Astrocyte (in vitro differentiated cells and primary cell): Measurements from ENCODE around the gene PCDHGB6. TPM values are rescaled to one million over a fixed set of nuclear protein-coding genes. Genes with fewer than 3 reads are reported as not detected.
"Not testable (repeated sequence)": the region's sequence is repeated elsewhere in the genome, so short reads cannot be mapped to it uniquely, and the experiment has no call there.

Experiments
- DNase-seq: peaks from one replicate; pipeline ENCODE4 v3.0.0-alpha.2; 2010; ENCODE audit warnings: low read depth
- FAIRE-seq: peaks from 2 replicates; lab custom pipeline; 2011; peaks lifted over from hg19 to GRCh38; lab: Jason Lieb, UNC
- H2AFZ ChIP-seq: 2 replicates; pipeline ENCODE4 v1.6.0; 2012; ENCODE audit warnings: low read depth, low read length, inconsistent platforms
- H3K27ac ChIP-seq: 2 replicates; pipeline ENCODE4 v1.5.1; 2011; ENCODE audit warnings: low read depth, low read length, inconsistent platforms
- H3K27me3 ChIP-seq: 2 replicates; pipeline ENCODE4 v1.6.0; 2011; ENCODE audit warnings: low read length, inconsistent platforms; ENCODE audit not compliant: insufficient read depth
- H3K36me3 ChIP-seq: 2 replicates; pipeline ENCODE4 v1.5.1; 2011; ENCODE audit warnings: low read length, inconsistent platforms; ENCODE audit not compliant: insufficient read depth
- H3K4me1 ChIP-seq: 2 replicates; pipeline ENCODE4 v1.5.1; 2011; ENCODE audit warnings: low read length, inconsistent platforms; ENCODE audit not compliant: insufficient read depth
- H3K4me2 ChIP-seq: 2 replicates; pipeline ENCODE4 v1.6.0; 2012; ENCODE audit warnings: low read length, inconsistent platforms
- H3K4me3 ChIP-seq: 2 replicates; pipeline ENCODE4 v1.5.1; 2011; ENCODE audit warnings: low read depth, mild to moderate bottlenecking, low read length, inconsistent platforms; ENCODE audit not compliant: insufficient read depth
- H3K79me2 ChIP-seq: 2 replicates; pipeline ENCODE4 v1.6.0; 2012; ENCODE audit warnings: mild to moderate bottlenecking, low read length, inconsistent platforms; ENCODE audit not compliant: insufficient read depth
- H3K9ac ChIP-seq: 2 replicates; pipeline ENCODE4 v1.6.0; 2012; ENCODE audit warnings: mild to moderate bottlenecking, low read length, inconsistent platforms
- H3K9me3 ChIP-seq: 2 replicates; pipeline ENCODE4 v1.5.1; 2012; ENCODE audit warnings: low read depth, mild to moderate bottlenecking, low read length, inconsistent platforms; ENCODE audit not compliant: insufficient read depth
- H4K20me1 ChIP-seq: 2 replicates; pipeline ENCODE4 v1.6.0; 2012; ENCODE audit warnings: low read length, inconsistent platforms; ENCODE audit not compliant: insufficient read depth
- H3K27ac Mint-ChIP-seq: one replicate; pipeline ENCODE4 v1.8.0; 2021; ENCODE audit warnings: mild to moderate bottlenecking, mixed read lengths; ENCODE audit not compliant: unreplicated experiment
- H3K27me3 Mint-ChIP-seq: one replicate; pipeline ENCODE4 v1.8.0; 2021; ENCODE audit warnings: low read depth, mixed read lengths; ENCODE audit not compliant: unreplicated experiment
- H3K36me3 Mint-ChIP-seq: one replicate; pipeline ENCODE4 v1.8.0; 2021; ENCODE audit warnings: low read depth, mixed read lengths; ENCODE audit not compliant: unreplicated experiment
- H3K4me1 Mint-ChIP-seq: one replicate; pipeline ENCODE4 v1.8.0; 2021; ENCODE audit warnings: low read depth, mixed read lengths; ENCODE audit not compliant: unreplicated experiment
- H3K4me3 Mint-ChIP-seq: one replicate; pipeline ENCODE4 v1.8.0; 2021; ENCODE audit warnings: mild to moderate bottlenecking, moderate library complexity, mixed read lengths; ENCODE audit not compliant: unreplicated experiment
- H3K9me3 Mint-ChIP-seq: one replicate; pipeline ENCODE4 v1.8.0; 2021; ENCODE audit warnings: mild to moderate bottlenecking, mixed read lengths; ENCODE audit not compliant: unreplicated experiment
- CTCF ChIP-seq: IDR thresholded peaks from 2 replicates; pipeline ENCODE4 v1.5.1; 2011; ENCODE audit warnings: low read depth, mild to moderate bottlenecking, inconsistent platforms, low read length, moderate library complexity; ENCODE audit not compliant: insufficient read depth
- EZH2 ChIP-seq: IDR thresholded peaks from 2 replicates; pipeline ENCODE4 v1.6.1; 2012; ENCODE audit warnings: mild to moderate bottlenecking, low read length, inconsistent platforms; ENCODE audit not compliant: insufficient read depth
- total RNA-seq: library from RNA; stranded (reverse); gene quantifications from 2 replicates; pipeline ENCODE4 v1.2.1, GENCODE V29; 2021

Gene PCDHGB6
- total RNA-seq, 1 donor from 2014 or later, result 18.4 TPM

GRCh38 chr5:141432726-141433125 is 24.9 kb downstream of the PCDHGB6 start:
- not testable (repeated sequence) for H3K4me3 ChIP-seq, H3K27ac Mint-ChIP-seq, H3K9ac ChIP-seq, H3K79me2 ChIP-seq, H3K27me3 ChIP-seq, H3K4me1 ChIP-seq, FAIRE-seq, H3K4me1 Mint-ChIP-seq, H3K4me3 Mint-ChIP-seq, H3K4me2 ChIP-seq, H3K27ac ChIP-seq, H3K27me3 Mint-ChIP-seq, H2AFZ ChIP-seq, H3K36me3 ChIP-seq, DNase-seq, H4K20me1 ChIP-seq
- H3K9me3 Mint-ChIP-seq, result peaks cover 27% of the 10 kb centered on the region
- peaks cover 25% of the 10 kb centered on the region for H3K9me3 ChIP-seq
- peaks cover 41% of the 10 kb centered on the region for H3K36me3 Mint-ChIP-seq

DNA sequence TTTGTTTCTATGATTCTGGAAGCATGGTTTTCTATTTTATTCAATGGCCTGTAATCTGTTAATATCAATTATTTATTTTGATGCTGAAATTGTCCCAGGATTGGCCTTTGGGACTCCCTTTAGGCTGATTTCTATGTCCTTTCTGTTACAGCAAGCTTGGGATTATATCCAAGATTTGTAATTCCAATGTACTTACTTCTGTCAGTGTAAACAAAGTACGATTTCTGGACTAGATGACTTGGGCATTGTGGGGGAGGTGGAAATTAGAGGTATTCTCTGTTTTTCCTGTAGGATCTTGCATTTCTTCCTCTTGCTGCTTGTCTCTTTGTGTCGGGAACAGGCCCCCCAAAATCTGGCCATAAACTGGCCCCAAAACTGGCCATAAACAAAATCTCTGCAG is 26.2 kb downstream of the PCDHGB6 start:
- Mint-ChIP-seq H3K27ac (no peak overlapping the region), H3K36me3 (peaks cover 33% of the 10 kb centered on the region), H3K4me1 (no peaks in the 10 kb centered on the region), H3K4me3 (no peak overlapping the region), H3K27me3 (no peaks in the 10 kb centered on the region), H3K9me3 (peaks cover 20% of the 10 kb centered on the region)
- H3K9ac ChIP-seq, result no peak overlapping the region
- H3K4me2 ChIP-seq, result no peak overlapping the region
- no peaks in the 10 kb centered on the region for H3K36me3 ChIP-seq
- peaks cover 12% of the 10 kb centered on the region for H3K79me2 ChIP-seq
- no peak overlapping the region for H2AFZ ChIP-seq
- peaks cover 20% of the 10 kb centered on the region for H3K9me3 ChIP-seq
- TF ChIP-seq EZH2, result no peak
- TF ChIP-seq CTCF, result no peak
- no peak overlapping the region for H3K4me3 ChIP-seq
- FAIRE-seq (no peak), DNase-seq (no peak)
- no peaks in the 10 kb centered on the region for H4K20me1 ChIP-seq
- H3K27me3 ChIP-seq, result no peaks in the 10 kb centered on the region
- H3K4me1 ChIP-seq, result no peaks in the 10 kb centered on the region
- H3K27ac ChIP-seq, result no peak overlapping the region

DNA sequence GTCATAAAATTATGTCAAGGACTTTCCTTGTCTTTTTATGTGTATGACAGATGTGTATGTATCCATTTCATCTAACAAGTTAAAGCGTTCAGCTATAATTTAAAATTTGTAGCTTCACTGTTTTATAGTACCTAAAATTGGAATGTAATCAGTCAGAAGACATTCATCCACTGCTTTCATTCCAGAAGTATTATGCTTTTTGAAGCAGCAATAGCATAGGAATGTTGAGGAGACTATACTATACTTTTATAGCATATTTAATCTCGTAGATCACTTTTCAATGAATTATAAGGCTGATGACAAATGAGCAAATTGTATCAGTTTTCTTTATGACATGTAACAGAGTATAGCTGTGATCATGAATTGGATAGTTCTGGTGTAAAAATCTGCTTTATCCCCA is 29.4 kb downstream of the PCDHGB6 start:
- Mint-ChIP-seq H3K27me3 (no peaks in the 10 kb centered on the region), H3K9me3 (peaks cover under 1% of the 10 kb centered on the region), H3K4me3 (no peak overlapping the region), H3K36me3 (peaks cover 32% of the 10 kb centered on the region), H3K4me1 (peaks cover 5% of the 10 kb centered on the region), H3K27ac (no peak overlapping the region)
- Histone ChIP-seq H3K9me3 (peaks cover 9% of the 10 kb centered on the region), H2AFZ (no peak overlapping the region), H3K4me2 (peak overlapping the region; percentile 0), H3K36me3 (no peaks in the 10 kb centered on the region), H3K4me3 (no peak overlapping the region), H3K27ac (no peak overlapping the region), H3K9ac (no peak overlapping the region), H3K27me3 (no peaks in the 10 kb centered on the region), H4K20me1 (peaks cover 1% of the 10 kb centered on the region), H3K4me1 (no peaks in the 10 kb centered on the region), H3K79me2 (peaks cover 12% of the 10 kb centered on the region)
- no peak for DNase-seq
- TF ChIP-seq CTCF (no peak), EZH2 (no peak)
- FAIRE-seq, result peak; percentile 47
